NB4 (cell line): ENCODE data around the gene HDAC9.

Experiments
- CTCF ChIP-seq: IDR thresholded peaks from one replicate; pipeline ENCODE4 v1.5.1; 2012; ENCODE audit warnings: low read depth, low read length
- MAX ChIP-seq: IDR thresholded peaks from 2 replicates; pipeline ENCODE4 v1.6.1; 2011; ENCODE audit warnings: low read depth, low read length

DNA sequence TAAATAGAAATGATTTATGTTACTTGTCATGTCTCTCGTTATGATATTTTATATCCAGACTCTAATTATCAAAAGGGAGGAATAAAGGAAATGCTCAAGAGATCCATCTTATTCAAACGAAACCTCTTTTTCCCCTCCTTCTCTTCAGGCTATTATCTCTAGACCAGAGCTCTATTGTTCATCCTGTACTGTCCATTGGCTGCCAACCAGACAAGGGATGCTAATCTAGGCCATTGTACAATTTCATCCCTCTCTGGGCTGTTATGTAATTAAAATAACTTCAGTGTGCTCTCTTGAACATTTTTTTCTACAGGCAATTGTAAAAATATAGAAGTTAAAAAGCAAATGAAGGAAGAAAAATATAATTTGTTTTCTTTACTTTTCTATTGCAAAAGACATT, 220.4 kb downstream of the HDAC9 start:
- no peak for TF ChIP-seq CTCF
- TF ChIP-seq MAX: no peak
